GM12865 (cell line): ENCODE data around the gene LMBR1L.
A peak's percentile ranks its signal among the peaks of the same experiment; 100 is the strongest.
"Not testable (repeated sequence)": the region's sequence is repeated elsewhere in the genome, so short reads cannot be mapped to it uniquely, and the experiment has no call there.

Experiments
- DNase-seq: peaks from one replicate; pipeline ENCODE4 v3.0.0; 2010; ENCODE audit warnings: low read depth
- H3K4me3 ChIP-seq: 2 replicates; pipeline ENCODE4 v1.5.1; 2011; ENCODE audit warnings: mild to moderate bottlenecking, low read depth, low read length, control low read depth
- TF ChIP-seq, protein P1 (sequence below): IDR thresholded peaks from 2 replicates; pipeline ENCODE4 v1.5.1; 2011; ENCODE audit warnings: low read length, control low read depth, low read depth, inconsistent platforms; ENCODE audit not compliant: insufficient read depth; ENCODE audit errors: missing control alignments

The LMBR1L gene

DNA sequence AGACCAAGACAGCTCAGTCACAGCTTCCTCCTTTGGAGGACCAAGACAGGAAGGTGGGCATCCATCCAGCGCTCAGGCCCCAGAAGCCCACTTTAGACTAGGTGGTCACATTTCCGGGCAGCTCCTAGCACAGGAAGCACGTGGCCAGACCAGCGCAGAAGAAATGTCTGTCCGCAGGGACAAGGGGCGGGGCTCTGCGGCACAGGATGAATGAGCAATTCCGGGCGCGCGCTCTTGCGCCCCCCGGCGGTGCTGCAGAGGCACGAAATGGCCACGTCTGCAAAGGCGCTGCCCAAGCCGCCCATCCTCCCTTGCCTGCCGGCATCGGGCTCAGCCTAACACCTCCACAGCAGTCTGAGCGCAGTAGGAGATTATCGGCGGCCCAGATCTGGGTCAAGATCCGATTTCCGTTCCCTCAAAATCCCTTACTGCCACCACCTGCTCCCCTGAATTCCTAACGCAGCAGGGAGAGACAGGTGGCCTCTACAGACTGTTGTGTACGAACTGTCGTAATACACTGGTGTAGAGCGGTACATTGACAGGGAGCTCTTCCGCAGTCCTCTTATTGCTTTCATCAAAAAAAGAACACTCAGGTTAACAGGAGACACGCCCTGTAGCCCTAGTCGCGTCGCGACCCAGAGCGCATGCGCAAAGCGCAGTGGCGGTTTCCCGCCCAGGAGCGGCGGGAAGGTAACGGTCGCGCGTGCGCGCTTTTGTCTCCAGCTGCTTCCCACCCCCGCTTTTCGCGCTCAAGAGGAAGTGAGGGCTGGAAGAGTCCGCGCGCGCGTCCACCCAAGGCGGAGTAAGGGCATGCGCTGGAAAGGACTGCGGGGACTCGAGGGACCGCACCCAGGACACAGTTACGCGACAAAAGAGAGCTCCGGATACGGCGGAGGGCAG, 19.8 kb upstream of the LMBR1L start:
- peak overlapping the region; percentile 99 for H3K4me3 ChIP-seq
- DNase-seq, result peak; percentile 97
- TF ChIP-seq, protein P1, sequence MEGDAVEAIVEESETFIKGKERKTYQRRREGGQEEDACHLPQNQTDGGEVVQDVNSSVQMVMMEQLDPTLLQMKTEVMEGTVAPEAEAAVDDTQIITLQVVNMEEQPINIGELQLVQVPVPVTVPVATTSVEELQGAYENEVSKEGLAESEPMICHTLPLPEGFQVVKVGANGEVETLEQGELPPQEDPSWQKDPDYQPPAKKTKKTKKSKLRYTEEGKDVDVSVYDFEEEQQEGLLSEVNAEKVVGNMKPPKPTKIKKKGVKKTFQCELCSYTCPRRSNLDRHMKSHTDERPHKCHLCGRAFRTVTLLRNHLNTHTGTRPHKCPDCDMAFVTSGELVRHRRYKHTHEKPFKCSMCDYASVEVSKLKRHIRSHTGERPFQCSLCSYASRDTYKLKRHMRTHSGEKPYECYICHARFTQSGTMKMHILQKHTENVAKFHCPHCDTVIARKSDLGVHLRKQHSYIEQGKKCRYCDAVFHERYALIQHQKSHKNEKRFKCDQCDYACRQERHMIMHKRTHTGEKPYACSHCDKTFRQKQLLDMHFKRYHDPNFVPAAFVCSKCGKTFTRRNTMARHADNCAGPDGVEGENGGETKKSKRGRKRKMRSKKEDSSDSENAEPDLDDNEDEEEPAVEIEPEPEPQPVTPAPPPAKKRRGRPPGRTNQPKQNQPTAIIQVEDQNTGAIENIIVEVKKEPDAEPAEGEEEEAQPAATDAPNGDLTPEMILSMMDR, result peak; percentile 99

DNA sequence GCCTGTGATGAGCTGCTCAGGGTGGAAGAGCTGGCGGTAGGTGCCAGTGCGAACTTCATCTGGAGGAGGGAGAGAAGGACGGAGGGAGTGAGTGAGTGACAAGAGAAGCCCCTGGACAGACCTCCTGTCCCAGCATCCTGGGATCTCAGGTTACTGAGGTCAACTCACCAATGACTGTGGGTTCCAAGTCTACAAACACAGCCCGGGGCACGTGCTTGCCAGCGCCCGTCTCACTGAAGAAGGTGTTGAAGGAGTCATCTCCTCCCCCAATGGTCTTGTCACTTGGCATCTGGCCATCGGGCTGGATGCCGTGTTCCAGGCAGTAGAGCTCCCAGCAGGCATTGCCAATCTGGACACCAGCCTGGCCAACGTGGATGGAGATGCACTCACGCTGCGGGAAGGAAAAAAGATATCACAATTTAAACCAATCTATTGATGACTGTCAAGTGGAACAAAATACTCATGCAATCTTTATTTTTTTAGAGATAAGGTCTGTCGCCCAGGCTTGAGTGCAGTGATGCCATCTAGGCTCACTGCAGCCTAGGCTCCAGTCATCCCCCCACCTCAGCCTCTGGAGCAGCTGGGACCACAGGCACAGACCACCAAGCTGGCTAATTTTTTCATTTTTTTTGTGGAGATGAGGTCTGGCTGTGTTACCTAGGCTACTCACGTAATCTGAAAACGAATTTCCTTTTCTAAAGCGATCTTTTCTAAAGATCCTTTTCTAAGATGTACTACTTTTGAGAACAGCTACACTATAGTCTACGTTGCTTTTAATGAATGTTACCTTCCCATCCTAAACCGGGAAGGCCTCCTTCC, 18.9 kb upstream of the LMBR1L start:
- peak overlapping the region; percentile 99 for H3K4me3 ChIP-seq
- TF ChIP-seq, protein P1, result no peak
- no peak for DNase-seq

DNA sequence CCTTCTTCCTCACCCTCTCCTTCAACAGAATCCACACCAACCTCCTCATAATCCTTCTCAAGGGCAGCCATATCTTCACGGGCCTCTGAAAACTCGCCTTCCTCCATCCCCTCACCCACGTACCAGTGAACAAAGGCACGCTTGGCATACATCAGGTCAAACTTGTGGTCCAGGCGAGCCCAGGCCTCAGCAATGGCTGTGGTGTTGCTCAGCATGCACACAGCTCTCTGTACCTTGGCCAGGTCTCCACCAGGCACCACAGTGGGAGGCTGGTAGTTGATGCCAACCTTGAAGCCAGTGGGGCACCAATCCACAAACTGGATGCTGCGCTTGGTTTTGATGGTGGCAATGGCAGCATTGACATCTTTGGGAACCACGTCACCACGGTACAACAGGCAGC, 17.3 kb upstream of the LMBR1L start:
- H3K4me3 ChIP-seq, DNase-seq: not testable (repeated sequence)

DNA sequence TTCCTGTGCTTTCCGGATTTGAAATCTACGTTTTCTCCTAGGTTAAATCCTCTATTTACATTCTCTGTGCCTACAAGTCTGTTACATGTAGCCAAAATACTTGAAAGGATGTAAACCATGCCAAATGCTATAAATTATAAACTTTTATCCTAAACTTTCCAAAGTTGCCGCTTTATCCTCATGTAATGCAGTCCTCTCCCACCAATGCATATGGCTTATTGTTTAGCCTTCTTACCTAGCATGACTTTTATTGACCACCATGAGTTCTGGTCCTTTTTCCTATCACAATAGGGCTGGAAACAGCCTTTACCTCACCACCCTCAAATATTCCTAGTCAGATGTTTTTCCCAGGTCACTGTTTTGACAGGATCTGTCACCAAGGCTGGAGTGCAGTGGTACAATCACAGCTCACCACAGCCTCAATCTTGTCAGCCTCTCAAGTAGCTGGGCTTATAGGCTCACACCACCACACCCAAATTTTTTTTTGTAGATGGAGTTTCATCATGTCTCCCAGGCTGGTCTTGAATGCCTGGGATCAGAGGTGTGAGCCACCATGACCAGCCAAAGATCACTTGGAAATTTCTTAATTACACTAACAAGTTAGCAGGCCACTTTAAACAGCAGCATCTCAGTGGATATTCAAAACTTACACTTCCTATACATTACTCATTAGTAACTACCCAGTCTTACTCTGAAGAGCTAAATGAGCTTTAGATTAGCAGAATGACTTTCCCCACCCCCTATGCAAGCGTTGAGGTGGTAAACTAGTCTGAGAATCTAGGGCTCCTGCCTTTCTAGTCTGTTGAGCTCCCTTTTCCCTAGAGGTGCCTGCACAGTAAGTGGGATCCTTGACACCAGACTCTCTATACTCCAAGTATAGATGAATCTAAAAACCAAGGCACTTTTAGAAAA, 16.5 kb upstream of the LMBR1L start:
- TF ChIP-seq, protein P1, result no peak
- H3K4me3 ChIP-seq, result no peak overlapping the region
- peak; percentile 44 for DNase-seq

- peak; percentile 53 for DNase-seq
- no peak overlapping the region for H3K4me3 ChIP-seq
- TF ChIP-seq, protein P1, result peak; percentile 26
Observed at GRCh38 chr12:49121047-49121696, 10.5 kb upstream of the LMBR1L start.

DNA sequence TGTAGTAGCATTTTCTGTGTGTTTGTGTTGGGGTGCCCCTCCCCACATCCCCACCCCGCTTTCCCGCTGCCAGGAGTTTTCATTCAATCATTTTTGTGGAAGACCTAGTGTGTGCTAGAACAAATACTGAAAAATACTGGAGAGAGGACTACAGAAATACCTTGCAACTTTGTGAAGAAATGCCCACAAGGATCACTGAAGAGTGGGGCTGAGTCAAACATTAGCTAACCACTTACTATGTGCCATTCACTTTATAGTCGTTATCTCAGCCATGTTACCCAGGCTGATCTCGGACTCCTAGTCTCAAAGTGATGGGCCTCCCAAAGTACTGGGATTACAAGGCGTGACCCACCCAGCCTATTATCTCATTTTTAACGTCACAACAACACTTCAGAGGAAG, 559 bp upstream of the LMBR1L start:
- TF ChIP-seq, protein P1, result no peak
- H3K4me3 ChIP-seq, result peak overlapping the region; percentile 85
- DNase-seq, result no peak
